NCI-H1417 treated with DMSO at 0.1 percent for 48 hours (cell line): ENCODE results near the gene PACRG.

ENCODE experiments used
- DNase-seq: peaks from one replicate; lab custom pipeline; 2025; lab: John Stamatoyannopoulos, UW

Gene PACRG

DNA sequence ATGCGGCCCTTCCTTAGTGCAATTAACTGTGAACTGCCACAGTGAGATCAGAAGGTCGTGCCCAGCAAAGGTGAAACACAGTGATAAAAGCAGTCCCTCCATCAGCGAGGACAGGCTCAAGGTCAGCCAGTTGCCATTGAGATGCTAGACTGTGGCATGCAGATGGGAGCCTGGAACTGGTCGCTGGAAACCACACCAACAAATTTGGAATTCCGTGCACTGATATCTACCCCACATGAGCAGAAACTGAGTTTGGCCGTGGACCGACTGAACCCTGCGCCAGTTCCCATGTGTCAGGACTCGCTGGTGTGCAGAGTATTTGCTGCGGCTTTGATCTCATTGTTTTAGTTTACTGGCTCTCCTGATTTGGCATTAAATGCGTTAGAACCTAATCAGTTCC, 561.1 kb downstream of the PACRG start:
- no peak for DNase-seq

DNA sequence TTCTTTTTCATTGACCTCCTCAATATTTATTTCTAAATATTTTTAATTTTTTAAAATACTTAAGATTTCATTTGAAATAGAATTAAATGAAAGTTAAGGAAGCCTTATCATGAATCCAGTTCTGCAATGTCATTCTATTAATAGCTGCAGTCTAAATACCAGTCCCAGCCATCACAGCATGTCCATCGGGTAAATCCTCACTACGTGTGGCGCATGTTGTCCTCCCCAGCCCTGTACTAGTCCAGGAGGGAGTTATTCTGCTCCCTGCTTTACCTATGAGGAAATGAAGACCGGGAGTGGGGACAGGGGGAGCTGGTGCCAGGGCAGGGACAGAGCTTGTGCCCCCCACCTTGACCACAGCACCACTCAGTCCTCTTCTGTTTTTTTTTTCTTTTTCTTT, 561.7 kb downstream of the PACRG start:
- DNase-seq, result no peak

- DNase-seq, result no peak
These were observed 562.9 kb downstream of the PACRG start for GRCh38 chr6:163290545-163291274.

DNA sequence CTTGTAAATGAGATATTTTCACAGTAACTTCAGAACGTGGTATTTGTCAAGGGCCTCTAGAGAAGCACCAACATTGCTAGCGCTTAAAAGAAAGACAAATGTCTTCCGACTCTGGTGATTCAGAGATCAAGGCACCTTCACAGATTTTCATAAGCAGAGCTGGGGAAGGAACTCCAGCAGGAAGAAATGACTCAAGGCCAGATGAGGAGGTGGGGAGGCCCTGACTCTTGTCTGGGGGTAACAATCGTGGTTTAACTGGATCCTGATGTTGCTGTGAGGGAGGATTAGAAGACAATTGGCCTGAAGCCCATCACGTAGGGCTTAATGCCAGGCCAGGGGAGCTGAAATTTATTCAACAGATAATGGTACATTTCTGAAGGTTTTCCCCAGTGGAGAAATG, 563.8 kb downstream of the PACRG start:
- no peak for DNase-seq

GRCh38 chr6:163293286-163293685, 565.5 kb downstream of the PACRG start:
- no peak for DNase-seq

DNA sequence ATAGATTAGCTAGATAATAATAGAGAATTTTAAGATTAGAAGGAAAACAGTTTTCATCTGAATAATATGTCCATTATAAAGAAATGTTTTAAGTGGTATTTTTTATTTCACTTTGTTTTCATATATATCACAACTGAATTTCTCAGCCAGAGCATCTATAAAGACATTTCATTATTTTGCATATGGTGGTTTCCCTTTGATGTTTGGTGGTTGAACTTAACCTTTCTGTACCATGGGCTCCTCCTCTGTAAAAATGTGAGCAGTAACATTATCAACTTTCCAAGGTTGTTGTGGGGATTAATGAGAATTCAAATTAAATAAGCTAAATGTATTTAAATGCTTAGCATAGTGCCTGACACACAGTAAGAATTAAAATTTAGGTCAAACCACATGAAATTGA, 567.0 kb downstream of the PACRG start:
- DNase-seq, result no peak

DNA sequence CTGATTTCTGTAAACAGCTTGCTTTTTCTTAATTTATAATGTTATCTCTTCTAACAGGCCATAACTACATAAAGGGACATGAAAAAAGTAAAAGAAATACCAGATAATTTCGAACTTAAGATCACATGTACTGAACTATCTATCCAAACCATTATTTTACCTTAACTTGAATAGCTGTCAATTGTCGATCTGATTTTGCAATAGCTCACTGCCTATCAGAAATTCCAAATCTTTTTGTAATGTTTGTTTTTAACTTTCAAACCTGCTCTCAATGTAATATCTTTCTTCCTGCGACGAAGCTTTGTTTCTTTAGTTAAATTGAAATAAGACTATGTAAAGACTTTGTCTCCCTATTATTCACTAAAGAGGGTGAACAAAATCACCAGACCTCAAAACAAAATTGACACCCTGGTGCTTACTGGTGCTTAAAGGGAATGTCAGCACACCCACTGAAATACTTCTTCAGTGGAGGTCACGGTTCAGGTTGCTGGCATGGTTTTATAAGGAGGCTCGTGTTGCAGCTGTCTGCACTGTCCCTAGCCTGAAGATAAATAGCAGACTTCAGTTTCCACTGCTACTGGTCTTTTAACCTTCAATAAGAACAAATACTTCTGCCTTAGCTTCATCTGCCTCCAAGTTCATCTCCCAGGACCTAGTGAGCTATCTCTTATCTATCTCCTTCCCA, 569.2 kb downstream of the PACRG start:
- no peak for DNase-seq

DNA sequence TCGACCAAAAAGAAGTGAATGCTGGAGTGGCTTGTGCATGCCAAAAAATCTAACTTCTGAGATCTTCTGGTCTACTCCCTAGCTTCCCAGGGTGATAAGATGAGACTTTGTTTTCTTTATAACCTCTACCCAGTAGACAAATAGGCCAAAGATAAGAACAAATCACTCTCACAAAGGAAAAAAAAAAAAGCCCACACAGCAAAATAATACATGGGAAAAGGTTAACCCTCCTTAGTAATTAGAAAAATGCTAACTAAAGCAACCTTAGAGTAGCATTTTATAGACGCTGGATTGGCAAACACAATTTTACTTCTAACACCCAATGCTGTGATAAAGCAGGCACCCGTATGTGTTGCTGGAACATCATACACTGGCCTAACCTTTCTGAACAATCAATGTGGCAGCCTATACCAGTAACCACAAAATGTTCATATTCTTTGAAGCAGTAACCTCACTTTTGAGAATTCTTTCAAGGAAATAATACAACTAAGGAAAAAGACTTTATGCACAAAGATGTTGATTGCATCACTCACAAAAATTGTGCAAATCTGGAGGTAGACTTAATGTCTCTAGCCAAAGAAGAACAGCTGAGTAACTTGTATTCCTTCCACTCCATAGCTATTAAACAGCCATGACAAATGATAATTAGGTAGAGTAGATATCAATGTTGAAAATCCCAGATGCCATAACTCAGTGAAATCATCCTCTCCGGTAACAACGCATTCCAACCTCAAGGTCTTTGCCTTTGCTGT, 570.5 kb downstream of the PACRG start:
- no peak for DNase-seq

DNA sequence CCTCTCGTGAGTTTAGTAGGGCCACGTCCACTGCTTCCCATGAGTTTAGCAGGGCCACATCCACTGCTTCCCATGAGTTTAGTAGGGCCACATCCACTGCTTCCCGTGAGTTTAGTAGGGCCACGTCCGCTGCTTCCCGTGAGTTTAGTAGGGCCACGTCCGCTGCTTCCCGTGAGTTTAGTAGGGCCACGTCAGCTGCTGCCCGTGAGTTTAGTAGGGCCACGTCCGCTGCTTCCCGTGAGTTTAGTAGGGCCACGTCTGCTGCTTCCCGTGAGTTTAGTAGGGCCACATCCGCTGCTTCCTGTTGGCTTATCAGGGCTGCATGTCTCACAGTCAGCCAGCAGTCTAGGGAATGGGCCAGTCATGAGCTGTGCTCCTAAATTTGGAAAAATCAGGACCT, 573.1 kb downstream of the PACRG start:
- DNase-seq, result no peak

- DNase-seq, result no peak
These were observed 574.2 kb downstream of the PACRG start for GRCh38 chr6:163301726-163302635.

GRCh38 chr6:163302747-163303146, 575.0 kb downstream of the PACRG start:
- DNase-seq, result no peak

DNA sequence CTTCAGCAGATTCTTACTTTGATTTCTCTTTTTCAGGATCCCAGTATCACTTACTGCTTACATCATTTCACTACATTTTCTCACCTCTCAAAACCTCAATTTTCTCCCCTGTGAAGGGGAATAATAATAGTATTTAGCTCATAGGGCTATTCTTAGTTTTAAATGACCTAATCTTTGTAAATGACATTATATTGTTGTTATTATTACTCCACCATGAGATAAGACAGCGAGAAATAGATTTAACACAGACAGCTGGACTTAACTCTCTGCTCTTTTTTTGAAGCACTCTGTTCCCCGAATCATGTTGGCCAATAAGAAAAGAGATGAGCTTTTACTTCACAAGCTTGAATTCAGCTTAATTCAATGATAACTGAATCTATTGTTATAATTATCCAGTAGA, 578.2 kb downstream of the PACRG start:
- no peak for DNase-seq

DNA sequence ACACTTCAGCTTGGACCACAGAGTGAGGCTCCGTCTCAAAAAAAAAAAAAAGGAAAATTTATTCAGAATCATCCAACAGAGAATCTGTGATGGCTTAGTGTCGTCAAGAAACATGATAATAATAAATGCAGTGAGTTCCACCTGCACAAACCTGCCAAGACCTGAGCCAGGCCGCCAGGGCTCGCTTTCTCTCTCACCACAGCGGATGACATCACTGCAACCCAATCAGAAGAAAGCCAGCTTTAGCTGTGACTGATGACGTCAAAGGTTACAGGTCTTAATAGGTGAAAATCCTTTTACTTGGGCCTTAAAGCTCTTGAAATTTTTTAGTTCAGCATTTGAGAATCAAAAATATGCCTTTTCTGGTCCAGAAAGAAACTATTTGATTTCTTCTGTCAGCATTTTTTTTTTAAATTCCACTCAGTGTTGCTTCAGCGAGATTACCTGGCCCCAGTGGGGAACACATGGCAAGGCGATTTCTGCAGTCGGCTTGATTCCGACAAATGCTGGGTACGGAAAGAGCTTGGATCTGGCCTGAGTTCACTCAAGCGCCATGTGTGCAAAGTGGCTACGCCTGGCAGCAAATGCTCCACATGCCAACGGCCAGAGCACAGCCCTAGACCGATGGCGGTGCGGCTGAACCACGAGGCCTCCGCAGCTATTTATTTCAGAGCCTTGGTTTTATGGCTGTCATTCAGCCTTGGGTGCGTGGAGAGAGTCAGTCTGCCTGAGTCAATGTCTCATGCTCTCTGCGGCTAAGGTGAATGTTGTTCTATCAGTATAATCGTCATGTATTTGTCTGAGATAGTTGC, 581.1 kb downstream of the PACRG start:
- no peak for DNase-seq

- DNase-seq, result no peak
These were observed 581.8 kb downstream of the PACRG start for GRCh38 chr6:163309491-163310026.

GRCh38 chr6:163310096-163310972, 582.6 kb downstream of the PACRG start:
- no peak for DNase-seq

DNA sequence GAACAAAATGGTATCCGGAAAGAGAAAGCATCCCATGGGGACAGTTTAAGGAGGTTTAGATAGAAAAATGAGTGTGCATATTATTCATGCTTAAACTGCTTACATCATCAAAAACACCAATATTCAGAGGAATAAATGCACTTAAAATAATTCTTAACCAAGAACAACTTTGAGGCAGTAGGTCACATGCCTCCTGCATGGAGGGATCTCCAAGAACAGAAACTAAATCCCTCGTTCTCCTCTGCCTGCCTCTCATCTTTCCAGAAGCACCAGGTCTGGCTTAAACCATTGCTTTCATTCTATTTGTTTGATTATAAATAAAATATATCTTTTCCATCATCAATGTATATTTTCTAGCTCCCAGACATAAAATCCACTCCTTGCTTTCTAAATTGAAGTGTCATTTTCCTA, 583.2 kb downstream of the PACRG start:
- no peak for DNase-seq

GRCh38 chr6:163311830-163312229, 584.1 kb downstream of the PACRG start:
- no peak for DNase-seq

- no peak for DNase-seq
These were observed 585.8 kb downstream of the PACRG start for GRCh38 chr6:163313566-163313965.

DNA sequence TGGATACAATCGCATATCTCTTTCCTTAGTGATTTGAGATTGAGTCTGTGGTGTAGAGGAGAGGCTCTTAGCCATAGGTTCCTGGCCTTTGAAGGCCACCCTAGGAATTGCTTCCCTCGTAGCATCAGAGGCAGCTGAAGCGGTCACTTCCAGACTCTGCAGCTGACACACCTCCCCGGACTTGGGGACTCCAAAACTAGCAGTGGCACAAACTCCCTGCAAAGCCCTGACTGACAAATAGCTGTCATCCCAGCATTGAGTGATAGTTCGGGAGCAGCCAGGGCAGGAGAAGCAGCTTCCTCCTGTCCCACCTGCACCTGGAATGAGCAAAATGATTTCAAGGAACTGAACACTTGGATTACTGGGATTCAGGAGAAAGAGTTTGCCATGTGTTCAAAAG, 586.2 kb downstream of the PACRG start:
- no peak for DNase-seq
